ENCODE results near the gene MRPS25.

- TF ChIP-seq EP300 (conservative IDR thresholded peaks at IDR 0.05; ENCODE audit: poor library complexity, severe bottlenecking) (no peak), EZH2 (IDR thresholded peaks at IDR 0.05; ENCODE audit: borderline replicate concordance, insufficient read depth, low read length, poor library complexity, severe bottlenecking) (no peak), SMC3 (conservative IDR thresholded peaks at IDR 0.05; ENCODE audit: poor library complexity) (no peak), MXI1 (conservative IDR thresholded peaks at IDR 0.05; ENCODE audit: poor library complexity, severe bottlenecking) (no peak)
- TF ChIP-seq, protein P1, sequence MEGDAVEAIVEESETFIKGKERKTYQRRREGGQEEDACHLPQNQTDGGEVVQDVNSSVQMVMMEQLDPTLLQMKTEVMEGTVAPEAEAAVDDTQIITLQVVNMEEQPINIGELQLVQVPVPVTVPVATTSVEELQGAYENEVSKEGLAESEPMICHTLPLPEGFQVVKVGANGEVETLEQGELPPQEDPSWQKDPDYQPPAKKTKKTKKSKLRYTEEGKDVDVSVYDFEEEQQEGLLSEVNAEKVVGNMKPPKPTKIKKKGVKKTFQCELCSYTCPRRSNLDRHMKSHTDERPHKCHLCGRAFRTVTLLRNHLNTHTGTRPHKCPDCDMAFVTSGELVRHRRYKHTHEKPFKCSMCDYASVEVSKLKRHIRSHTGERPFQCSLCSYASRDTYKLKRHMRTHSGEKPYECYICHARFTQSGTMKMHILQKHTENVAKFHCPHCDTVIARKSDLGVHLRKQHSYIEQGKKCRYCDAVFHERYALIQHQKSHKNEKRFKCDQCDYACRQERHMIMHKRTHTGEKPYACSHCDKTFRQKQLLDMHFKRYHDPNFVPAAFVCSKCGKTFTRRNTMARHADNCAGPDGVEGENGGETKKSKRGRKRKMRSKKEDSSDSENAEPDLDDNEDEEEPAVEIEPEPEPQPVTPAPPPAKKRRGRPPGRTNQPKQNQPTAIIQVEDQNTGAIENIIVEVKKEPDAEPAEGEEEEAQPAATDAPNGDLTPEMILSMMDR (IDR thresholded peaks at IDR 0.05; ENCODE audit: poor library complexity, severe bottlenecking) = no peak
These were observed 48.8 kb upstream of the MRPS25 start for GRCh38 chr3:15113884-15114283.
